Pancreas (tissue), 10 donors: ENCODE results near the gene INPP5A. TPM values are rescaled to one million over a fixed set of nuclear protein-coding genes. Genes with fewer than 3 reads are reported as not detected.

Experiments used
- ATAC-seq, 4 donors: fragments of 200-7000 bp; cut with Tn5 transposase; one replicate each; pipeline versions ENCODE4 v1.8.0 to v1.9.1; 2020; ENCODE audit warnings: mild to moderate bottlenecking in 4 of 4, moderate library complexity in 4 of 4
- DNase-seq, 6 donors: peaks; one replicate each; pipeline ENCODE4 v3.0.0-alpha.2; 2020
- FAIRE-seq: peaks from 2 replicates; lab custom pipeline; 2012; peaks lifted over from hg19 to GRCh38; lab: Jason Lieb, UNC
- H3K27ac ChIP-seq, 4 donors: fragments of 200-600 bp; sonication (generic); 1 replicate in 3 of 4; 2 replicates in 1 of 4; pipeline versions ENCODE4 v1.5.0 to v1.8.0; 2020
- H3K27me3 ChIP-seq, 4 donors: fragments of 200-600 bp; one replicate each; pipeline ENCODE4 v1.8.0; 2021
- H3K36me3 ChIP-seq, 3 donors: fragments of 200-600 bp; sonication (generic) in 1 of 3; one replicate each; pipeline versions ENCODE4 v1.5.0 to v1.8.0; 2020 to 2021
- H3K4me1 ChIP-seq, 3 donors: fragments of 200-600 bp; one replicate each; pipeline ENCODE4 v1.8.0; 2021
- H3K4me3 ChIP-seq, 4 donors: fragments of 200-600 bp; sonication (generic) in 2 of 4; one replicate each; pipeline versions ENCODE4 v1.5.0 to v1.8.0; 2020 to 2021
- H3K9me3 ChIP-seq, 4 donors: fragments of 200-600 bp; one replicate each; pipeline ENCODE4 v1.8.0; 2021
- WGBS, 2 donors: extraction: QIAGEN DNeasy Blood & Tissue Kit; methylation state at CpG; one replicate each; pipeline ENCODE4 v1.1.7; 2013; 5-methylcytosine and 5-hydroxymethylcytosine counted together
- intact Hi-C, 3 donors: fragments of 100-400 bp; cut with DNase I; formaldehyde crosslinking; loops; one replicate each; pipeline versions ENCODE4 v1.11.1 to v1.14.2; 2022
- polyA plus RNA-seq, 2 donors: library from polyadenylated mRNA; stranded (reverse); fragments of 200-250 nt; gene quantifications; one replicate each; pipeline ENCODE4 v1.2.3, GENCODE V29; 2013
- total RNA-seq, 6 donors: library from RNA; stranded (reverse); fragmentation: NEBNext Ultra II Directional in 4 of 6; extraction: Animal tissue kit (Norgen Biotek cat#: 25700) in 4 of 6; gene quantifications; one replicate each; pipeline versions ENCODE4 v1.2.1 to v1.2.4, GENCODE V29; 2021 to 2023
- TF ChIP-seq, protein P1 (sequence below), 4 donors: fragments of 200-600 bp; sonication (generic) in 3 of 4; IDR thresholded peaks; one replicate each; pipeline versions ENCODE4 v1.5.0 to v1.8.0; 2021; ENCODE audit warnings: antibody characterized with exemption in 4 of 4
- donor health status: healthy with polysubstance abuse.
- donor health status: DM: no; HTN: no; CAD: no; lungs with moderate emphysema.
- donor health status: DM: no; HTN: no; CAD: no.
- donor health status: control.
- donor health status: control.
- donor health status: Bipolar disorder and iron deficiency.
- donor health status: DM: yes; HTN: yes; CAD: no.
- donor health status: DM: no; HTN: no; CAD: no.
- donor health status: DM: no; HTN: no; CAD: no.
- donor health status: DM: yes; HTN: yes; CAD: no.

INPP5A gene
- total and polyA plus RNA-seq, 8 donors: 5.9 to 15.6 (median 11.3) TPM

DNA sequence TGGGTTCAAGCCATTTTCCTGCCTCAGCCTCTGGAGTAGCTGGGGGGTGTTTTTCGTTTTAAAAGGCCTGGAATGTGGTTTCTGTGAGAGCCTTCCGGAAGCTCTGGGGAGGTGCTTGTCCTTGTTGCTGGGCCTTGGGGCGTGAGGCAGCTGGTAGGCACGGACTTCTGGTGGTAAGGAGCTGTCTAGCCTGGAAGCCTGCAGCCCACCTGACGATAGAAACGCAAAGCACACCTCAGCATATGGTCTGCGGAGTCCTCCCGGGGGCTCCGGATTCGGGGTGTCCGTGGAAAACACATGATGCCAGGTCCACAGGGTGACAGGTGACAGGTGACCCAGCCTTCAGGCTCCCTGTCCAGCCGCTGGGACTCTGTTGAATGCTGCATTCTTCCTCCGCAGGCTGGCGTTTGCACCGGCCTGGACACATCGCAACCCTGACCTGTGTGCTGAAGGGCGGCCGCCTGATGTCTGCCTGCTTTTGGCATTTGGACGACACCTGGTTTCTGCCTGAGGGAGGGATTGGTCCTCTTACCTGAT is 37.3 kb downstream of the INPP5A start:
- Histone ChIP-seq H3K36me3 (no peaks in the 10 kb centered on the region), H3K9me3 (no peaks in the 10 kb centered on the region), H3K27me3 (no peaks in the 10 kb centered on the region), H3K27ac (peak overlapping the region; percentile 36 to 58 (median 58)), H3K4me1 (peaks cover 46 to 49% (median 47%) of the 10 kb centered on the region in 3 donors), H3K4me3 (no peak overlapping the region)
- TF ChIP-seq, protein P1, sequence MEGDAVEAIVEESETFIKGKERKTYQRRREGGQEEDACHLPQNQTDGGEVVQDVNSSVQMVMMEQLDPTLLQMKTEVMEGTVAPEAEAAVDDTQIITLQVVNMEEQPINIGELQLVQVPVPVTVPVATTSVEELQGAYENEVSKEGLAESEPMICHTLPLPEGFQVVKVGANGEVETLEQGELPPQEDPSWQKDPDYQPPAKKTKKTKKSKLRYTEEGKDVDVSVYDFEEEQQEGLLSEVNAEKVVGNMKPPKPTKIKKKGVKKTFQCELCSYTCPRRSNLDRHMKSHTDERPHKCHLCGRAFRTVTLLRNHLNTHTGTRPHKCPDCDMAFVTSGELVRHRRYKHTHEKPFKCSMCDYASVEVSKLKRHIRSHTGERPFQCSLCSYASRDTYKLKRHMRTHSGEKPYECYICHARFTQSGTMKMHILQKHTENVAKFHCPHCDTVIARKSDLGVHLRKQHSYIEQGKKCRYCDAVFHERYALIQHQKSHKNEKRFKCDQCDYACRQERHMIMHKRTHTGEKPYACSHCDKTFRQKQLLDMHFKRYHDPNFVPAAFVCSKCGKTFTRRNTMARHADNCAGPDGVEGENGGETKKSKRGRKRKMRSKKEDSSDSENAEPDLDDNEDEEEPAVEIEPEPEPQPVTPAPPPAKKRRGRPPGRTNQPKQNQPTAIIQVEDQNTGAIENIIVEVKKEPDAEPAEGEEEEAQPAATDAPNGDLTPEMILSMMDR (IDR thresholded peaks at IDR 0.05): no peak
- no peak for ATAC-seq
- peak in 1 of 6 donors; percentile 24 for DNase-seq
- WGBS, 2 donors: 67 to 70% methylated on average over 19 of the region's 19 CpGs
- no peak for FAIRE-seq
- intact Hi-C loops: loop anchor here in 1 of 3 donors (5.0 kb wide), 2 partner anchors 118 to 183 kb away; no protein-coding TSS in a partner anchor

DNA sequence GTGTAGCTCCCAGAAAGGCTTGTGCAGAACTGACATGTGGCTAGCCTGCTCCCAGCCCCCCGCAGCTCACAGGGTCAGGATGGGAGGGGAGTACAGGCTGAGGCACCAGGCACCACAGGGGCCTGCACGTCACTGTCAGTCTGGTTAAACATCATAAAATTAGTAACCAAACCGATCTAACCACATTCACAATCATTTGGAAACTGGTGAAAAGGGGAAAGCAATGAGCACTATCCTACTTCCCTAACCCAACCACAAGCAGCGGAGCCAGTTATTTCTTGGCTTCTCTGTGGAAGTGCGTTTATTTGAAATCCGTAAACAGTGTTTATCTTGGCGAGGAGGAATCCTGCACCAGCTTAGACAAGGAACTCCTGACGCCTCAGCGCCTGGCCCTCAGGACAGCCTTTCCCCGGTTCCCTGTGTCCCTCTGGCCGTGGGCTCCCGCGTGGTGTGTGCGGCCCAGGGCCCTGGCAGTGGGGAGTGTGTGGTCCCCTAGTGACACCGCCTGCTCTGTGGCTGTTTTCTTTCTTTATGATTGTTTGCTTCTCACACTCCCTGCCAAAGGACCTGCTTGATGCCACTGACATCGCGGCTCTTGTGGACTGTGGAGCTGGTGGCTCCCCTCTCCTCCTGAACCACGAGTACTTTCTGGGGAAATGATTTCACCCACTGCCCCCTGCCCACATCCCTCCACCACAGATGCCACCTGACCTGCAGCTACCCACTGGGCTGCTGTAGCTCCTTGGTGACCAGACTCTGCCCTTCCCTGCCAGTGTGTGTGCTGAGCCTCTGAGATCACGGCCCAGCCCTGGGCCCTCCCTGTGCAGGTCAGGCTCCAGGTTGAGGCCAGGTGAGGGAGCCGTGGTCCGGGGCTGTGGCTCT is 38.0 kb downstream of the INPP5A start:
- H3K4me1 ChIP-seq: peaks cover 46 to 52% (median 47%) of the 10 kb centered on the region in 3 donors
- H3K4me3 ChIP-seq: no peak overlapping the region
- H3K36me3 ChIP-seq: no peaks in the 10 kb centered on the region
- H3K27ac ChIP-seq: peak overlapping the region; percentile 36 to 58 (median 58)
- intact Hi-C loops: loop anchor here in 1 of 3 donors (5.0 kb wide), 2 partner anchors 118 to 183 kb away; no protein-coding TSS in a partner anchor
- 26 to 31% methylated on average over 21 of the region's 21 CpGs for WGBS, 2 donors
- H3K27me3 ChIP-seq: no peaks in the 10 kb centered on the region
- DNase-seq: peak in 3 of 6 donors; percentile 32 to 49 (median 36)
- FAIRE-seq: no peak
- no peaks in the 10 kb centered on the region for H3K9me3 ChIP-seq
- peak; percentile 17 to 67 (median 56) for ATAC-seq
- TF ChIP-seq, protein P1 (IDR thresholded peaks at IDR 0.05): no peak

DNA sequence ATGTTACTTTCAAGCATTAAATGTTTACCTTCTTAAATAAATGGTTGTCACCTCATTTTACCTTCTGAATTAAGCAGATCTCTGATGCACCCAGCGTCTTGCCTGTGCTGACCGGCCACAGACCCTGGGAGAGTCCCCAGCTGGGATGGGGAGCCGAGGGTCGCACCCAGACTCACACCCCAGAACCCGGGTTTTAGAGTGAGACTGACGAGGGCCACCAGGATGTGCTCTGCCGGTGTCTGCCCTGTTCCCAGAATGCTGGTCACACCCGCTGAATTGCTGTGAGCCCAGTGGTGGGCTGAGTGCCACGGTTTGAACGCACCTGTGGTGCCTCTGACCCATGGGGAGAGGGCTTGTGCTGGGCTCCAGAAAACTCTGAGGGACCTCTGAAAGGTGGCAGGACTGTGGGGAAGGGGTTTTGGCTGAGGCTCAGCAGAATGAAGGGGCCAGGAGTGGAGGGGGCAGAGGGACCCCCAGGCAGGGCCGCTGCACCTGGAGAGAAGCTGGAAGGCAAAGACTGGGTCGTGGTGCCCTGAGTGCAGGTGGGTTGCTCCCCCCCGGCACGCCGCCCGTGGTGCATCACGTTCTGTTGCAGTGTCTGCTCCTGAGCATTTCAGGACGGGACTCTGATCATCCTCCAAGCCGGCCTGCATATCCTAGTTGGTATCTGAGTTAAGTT is 39.2 kb downstream of the INPP5A start:
- WGBS, 2 donors: 65% methylated on average over 19 of the region's 19 CpGs
- H3K9me3 ChIP-seq: no peaks in the 10 kb centered on the region
- peaks cover 36 to 42% (median 39%) of the 10 kb centered on the region in 3 donors for H3K4me1 ChIP-seq
- TF ChIP-seq, protein P1 (IDR thresholded peaks at IDR 0.05): no peak
- no peak for FAIRE-seq
- H3K4me3 ChIP-seq: no peak overlapping the region
- peak in 1 of 6 donors; percentile 15 for DNase-seq
- H3K27ac ChIP-seq: no peak overlapping the region
- no peak for ATAC-seq
- no peaks in the 10 kb centered on the region for H3K36me3 ChIP-seq
- intact Hi-C loops: loop anchor here in 1 of 3 donors (5.0 kb wide), 2 partner anchors 120 to 185 kb away; no protein-coding TSS in a partner anchor
- no peaks in the 10 kb centered on the region for H3K27me3 ChIP-seq

DNA sequence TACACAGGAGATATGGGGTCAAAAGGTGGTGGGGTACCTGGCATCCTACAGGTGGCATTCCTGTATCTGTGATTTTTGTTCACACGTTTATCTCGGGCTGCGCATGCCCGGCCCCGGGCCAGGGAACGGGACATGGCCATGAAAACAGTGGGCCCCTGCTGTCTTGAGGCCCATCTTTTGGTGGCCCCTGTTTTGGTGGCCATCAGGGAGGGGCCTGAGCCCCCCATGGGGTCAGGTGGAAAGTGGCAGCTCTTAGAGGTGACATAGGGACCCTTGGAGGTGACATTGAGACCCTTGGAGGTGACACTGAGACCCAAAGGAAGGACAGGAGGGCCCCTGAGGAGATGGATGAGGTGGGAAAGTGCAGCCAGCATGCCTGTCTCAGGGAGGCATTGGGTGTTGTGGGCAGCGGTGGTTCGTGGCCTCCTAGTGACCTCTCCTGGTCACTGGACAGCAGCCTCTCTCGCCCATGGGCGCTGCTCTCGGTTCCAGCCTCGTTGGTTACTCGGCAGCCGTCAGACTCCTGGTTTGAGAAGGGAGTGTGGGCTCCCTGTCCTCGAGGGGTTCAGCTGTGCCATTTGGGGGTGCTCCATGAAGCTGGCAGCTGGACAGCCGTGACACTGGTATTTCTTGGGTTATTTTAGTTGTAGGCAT is 39.9 kb downstream of the INPP5A start:
- no peaks in the 10 kb centered on the region for H3K9me3 ChIP-seq
- intact Hi-C loops: loop anchor here in 1 of 3 donors (5.0 kb wide), 2 partner anchors 120 to 185 kb away; no protein-coding TSS in a partner anchor
- no peaks in the 10 kb centered on the region for H3K36me3 ChIP-seq
- H3K4me3 ChIP-seq: no peak overlapping the region
- ATAC-seq (peak; percentile 47 to 83 (median 79)), FAIRE-seq (no peak), DNase-seq (peak in 5 of 6 donors; percentile 38 to 86 (median 63))
- peaks cover 33 to 37% (median 35%) of the 10 kb centered on the region in 3 donors for H3K4me1 ChIP-seq
- no peaks in the 10 kb centered on the region for H3K27me3 ChIP-seq
- TF ChIP-seq, protein P1 (IDR thresholded peaks at IDR 0.05): peak in 1 of 4 donors; percentile 21
- 19 to 34% methylated on average over 16 of the region's 16 CpGs for WGBS, 2 donors
- H3K27ac ChIP-seq: no peak overlapping the region
